HL-60 (cell line): ENCODE results near the gene ANKRD40CL.
A peak's percentile ranks its signal among the peaks of the same experiment; 100 is the strongest.

Experiments used
- DNase-seq, 2 experiments: peaks; one replicate each; pipeline ENCODE4 v3.0.0-alpha.2; 2010 to 2020; ENCODE audit warnings: low read depth in 1 of 2, low spot score in 1 of 2
- H3K27ac ChIP-seq: fragments of 250-450 bp; sonication (Bioruptor Pico); replicated peaks from 2 replicates; pipeline ENCODE4 v1.5.1; 2020; ENCODE audit warnings: mild to moderate bottlenecking, moderate library complexity
- H3K27me3 ChIP-seq: fragments of 250-450 bp; sonication (Bioruptor Pico); 2 replicates; pipeline ENCODE4 v1.5.1; 2021; ENCODE audit warnings: mild to moderate bottlenecking, moderate library complexity; ENCODE audit not compliant: insufficient read depth, poor library complexity, severe bottlenecking
- H3K4me3 ChIP-seq: replicated peaks from 2 replicates; pipeline ENCODE4 v1.5.1; 2011; ENCODE audit warnings: mild to moderate bottlenecking, control low read depth, low read length; ENCODE audit not compliant: insufficient read depth
- GABPA ChIP-seq: IDR thresholded peaks from 2 replicates; pipeline ENCODE4 v1.6.1; 2012; ENCODE audit warnings: low read depth
- POLR2AphosphoS5 ChIP-seq: IDR thresholded peaks from 2 replicates; pipeline ENCODE4 v1.6.1; 2012; ENCODE audit warnings: low read depth
- SPI1 ChIP-seq: IDR thresholded peaks from 2 replicates; pipeline ENCODE4 v1.6.1; 2012; ENCODE audit warnings: low read depth, mild to moderate bottlenecking, borderline replicate concordance
- TF ChIP-seq, protein P1 (sequence below): IDR thresholded peaks from 2 replicates; pipeline ENCODE4 v1.6.1; 2012; ENCODE audit warnings: low read depth; ENCODE audit not compliant: insufficient replicate concordance
- TF ChIP-seq, protein P2 (sequence below): IDR thresholded peaks from one replicate; pipeline ENCODE4 v1.5.1; 2011; ENCODE audit warnings: low read length, control low read depth, inconsistent platforms; ENCODE audit not compliant: insufficient read depth

The ANKRD40CL gene

DNA sequence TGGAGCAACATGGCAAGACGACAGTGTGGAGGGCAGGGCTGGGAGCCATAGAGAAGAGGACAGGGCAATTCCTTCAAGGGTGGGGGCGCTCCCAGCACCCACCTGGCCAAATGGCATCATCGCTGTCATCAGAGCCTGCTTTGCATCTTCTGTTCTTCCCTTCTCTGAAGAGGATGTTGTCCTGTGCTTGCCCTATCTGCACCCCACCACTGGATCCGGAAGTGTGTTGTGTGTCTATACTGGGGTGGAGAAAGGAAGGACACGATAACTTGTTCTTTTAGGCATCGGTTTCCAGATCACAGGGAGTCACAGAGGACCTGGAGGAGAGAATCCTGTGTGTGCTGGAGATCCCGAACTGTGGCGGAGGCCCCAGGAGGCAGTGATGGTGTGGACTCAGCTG lies 25.7 kb upstream of the ANKRD40CL start:
- DNase-seq = peak; percentile 32

DNA sequence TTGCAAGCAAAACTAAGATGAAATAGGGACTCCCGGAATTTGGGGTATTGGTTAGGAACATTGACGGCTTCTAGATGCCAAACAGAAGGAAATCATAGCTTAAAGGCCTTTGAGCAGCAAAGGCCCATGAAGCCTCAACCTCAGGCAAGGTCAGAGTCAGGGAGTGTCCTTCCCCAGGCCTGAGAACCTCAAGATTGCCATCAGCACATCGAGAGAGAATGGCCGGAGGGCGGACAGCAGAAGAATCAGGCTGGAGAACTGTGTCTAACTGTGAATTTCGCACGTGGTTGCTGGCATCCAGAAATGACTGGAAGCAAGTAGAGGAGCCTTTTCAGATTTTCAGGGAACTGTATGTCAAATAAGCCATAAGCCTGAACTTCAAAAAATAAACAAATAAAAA lies 24.8 kb upstream of the ANKRD40CL start:
- Histone ChIP-seq H3K27me3 (no peaks in the 10 kb centered on the region), H3K4me3 (no peak overlapping the region), H3K27ac (no peak overlapping the region)
- no peak for DNase-seq
- TF ChIP-seq SPI1 (no peak), POLR2AphosphoS5 (no peak), GABPA (no peak)
- TF ChIP-seq, protein P1, sequence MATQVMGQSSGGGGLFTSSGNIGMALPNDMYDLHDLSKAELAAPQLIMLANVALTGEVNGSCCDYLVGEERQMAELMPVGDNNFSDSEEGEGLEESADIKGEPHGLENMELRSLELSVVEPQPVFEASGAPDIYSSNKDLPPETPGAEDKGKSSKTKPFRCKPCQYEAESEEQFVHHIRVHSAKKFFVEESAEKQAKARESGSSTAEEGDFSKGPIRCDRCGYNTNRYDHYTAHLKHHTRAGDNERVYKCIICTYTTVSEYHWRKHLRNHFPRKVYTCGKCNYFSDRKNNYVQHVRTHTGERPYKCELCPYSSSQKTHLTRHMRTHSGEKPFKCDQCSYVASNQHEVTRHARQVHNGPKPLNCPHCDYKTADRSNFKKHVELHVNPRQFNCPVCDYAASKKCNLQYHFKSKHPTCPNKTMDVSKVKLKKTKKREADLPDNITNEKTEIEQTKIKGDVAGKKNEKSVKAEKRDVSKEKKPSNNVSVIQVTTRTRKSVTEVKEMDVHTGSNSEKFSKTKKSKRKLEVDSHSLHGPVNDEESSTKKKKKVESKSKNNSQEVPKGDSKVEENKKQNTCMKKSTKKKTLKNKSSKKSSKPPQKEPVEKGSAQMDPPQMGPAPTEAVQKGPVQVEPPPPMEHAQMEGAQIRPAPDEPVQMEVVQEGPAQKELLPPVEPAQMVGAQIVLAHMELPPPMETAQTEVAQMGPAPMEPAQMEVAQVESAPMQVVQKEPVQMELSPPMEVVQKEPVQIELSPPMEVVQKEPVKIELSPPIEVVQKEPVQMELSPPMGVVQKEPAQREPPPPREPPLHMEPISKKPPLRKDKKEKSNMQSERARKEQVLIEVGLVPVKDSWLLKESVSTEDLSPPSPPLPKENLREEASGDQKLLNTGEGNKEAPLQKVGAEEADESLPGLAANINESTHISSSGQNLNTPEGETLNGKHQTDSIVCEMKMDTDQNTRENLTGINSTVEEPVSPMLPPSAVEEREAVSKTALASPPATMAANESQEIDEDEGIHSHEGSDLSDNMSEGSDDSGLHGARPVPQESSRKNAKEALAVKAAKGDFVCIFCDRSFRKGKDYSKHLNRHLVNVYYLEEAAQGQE = no peak
- TF ChIP-seq, protein P2, sequence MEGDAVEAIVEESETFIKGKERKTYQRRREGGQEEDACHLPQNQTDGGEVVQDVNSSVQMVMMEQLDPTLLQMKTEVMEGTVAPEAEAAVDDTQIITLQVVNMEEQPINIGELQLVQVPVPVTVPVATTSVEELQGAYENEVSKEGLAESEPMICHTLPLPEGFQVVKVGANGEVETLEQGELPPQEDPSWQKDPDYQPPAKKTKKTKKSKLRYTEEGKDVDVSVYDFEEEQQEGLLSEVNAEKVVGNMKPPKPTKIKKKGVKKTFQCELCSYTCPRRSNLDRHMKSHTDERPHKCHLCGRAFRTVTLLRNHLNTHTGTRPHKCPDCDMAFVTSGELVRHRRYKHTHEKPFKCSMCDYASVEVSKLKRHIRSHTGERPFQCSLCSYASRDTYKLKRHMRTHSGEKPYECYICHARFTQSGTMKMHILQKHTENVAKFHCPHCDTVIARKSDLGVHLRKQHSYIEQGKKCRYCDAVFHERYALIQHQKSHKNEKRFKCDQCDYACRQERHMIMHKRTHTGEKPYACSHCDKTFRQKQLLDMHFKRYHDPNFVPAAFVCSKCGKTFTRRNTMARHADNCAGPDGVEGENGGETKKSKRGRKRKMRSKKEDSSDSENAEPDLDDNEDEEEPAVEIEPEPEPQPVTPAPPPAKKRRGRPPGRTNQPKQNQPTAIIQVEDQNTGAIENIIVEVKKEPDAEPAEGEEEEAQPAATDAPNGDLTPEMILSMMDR = no peak

More for the DNA sequence above, 25.7 kb upstream of the ANKRD40CL start:
- Histone ChIP-seq H3K27ac (peak overlapping the region; percentile 7; the same call in 1 of the 2 replicates), H3K27me3 (no peaks in the 10 kb centered on the region), H3K4me3 (no peak overlapping the region)
- TF ChIP-seq SPI1 = no peak
- TF ChIP-seq, protein P2 = no peak

DNA sequence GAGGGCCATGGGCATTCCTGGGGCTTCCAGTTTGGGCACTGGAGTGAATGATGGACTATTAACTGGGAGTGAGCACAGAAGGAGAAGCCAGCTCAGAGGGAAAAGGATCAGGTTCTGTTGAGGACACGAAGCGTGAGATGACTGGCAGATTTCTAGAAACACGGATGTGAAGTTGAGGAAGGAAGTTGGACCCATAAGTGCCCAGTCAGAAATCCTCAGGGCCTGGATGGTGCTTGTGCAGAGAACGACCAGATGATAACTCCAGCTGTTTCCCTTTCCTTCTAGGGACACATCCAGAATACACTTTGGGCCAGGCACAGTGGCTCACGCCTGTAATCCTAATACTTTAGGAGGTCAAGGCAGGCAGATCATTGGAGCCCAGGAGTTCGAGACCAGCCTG lies 23.3 kb upstream of the ANKRD40CL start:
- Histone ChIP-seq H3K4me3 (no peak overlapping the region), H3K27me3 (no peaks in the 10 kb centered on the region), H3K27ac (no peak overlapping the region)
- TF ChIP-seq GABPA (no peak), SPI1 (peak; percentile 29; the same call in 1 of the 2 replicates), POLR2AphosphoS5 (no peak)
- TF ChIP-seq, protein P1 = no peak
- TF ChIP-seq, protein P2 = no peak
- peak in 1 of 2 experiments; percentile 38 for DNase-seq

DNA sequence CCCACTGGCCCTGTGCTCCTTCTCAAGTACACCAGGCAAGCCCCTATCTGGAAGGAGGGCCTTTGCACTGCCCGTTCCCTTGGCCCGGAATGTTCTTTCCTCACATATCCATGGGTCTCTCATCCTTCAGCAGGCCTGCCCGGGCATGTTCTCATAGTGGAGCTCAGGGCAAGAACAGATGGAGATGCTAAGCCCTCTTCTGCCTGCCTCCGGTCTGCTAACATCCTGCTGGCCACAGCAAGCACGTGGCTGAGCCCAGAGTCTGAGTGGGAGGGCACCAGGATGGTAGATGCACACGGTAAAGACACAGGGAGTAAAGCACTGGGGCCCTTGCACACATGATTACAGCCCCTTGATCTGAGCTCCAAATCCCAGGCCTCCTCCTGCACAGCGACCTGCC lies 19.8 kb upstream of the ANKRD40CL start:
- TF ChIP-seq, protein P2 = no peak
- TF ChIP-seq, protein P1 = no peak
- TF ChIP-seq POLR2AphosphoS5 (no peak), SPI1 (no peak), GABPA (no peak)
- Histone ChIP-seq H3K4me3 (no peak overlapping the region), H3K27ac (no peak overlapping the region), H3K27me3 (no peaks in the 10 kb centered on the region)
- no peak for DNase-seq
